ENCODE results near the gene MBOAT1.

DNA sequence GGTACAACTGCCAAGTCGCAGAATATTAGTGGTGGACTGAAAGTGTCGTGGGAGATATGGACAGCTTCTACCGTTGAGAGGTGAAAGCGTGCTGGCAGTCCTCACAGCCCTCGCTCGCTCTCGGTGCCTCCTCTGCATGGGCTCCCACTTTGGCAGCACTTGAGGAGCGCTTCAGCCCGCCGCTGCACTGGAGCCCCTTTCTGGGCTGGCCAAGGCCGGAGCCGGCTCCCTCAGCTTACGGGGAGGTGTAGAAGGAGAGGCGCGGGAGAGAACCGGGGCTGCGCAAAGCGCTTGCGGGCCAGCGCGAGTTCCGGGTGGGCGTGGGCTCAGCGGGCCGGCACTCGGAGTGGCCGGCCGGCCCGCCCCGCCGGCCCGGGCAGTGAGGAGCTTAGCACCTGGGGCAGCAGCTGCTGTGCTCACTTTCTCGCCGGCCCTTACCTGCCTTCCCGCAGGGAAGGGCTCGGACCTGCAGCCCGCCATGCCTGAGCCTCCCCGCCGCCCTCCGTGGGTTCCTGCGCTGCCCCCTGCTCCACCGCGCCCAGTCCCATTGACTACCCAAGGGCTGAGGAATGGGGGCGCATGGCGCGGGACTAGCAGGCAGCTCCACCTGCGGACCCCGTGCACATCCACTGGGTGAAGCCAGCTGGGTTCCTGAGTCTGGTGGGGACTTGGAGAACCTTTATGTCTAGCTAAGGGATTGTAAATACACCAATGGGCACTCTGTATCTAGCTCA is 47.2 kb upstream of the MBOAT1 start:
- no peak for TF ChIP-seq ZNF292 (tag by site-specific recombination; IDR thresholded peaks at IDR 0.05; ENCODE audit: borderline replicate concordance, low read depth)
- no peak for TF ChIP-seq ZFP37 (tag by site-specific recombination; IDR thresholded peaks at IDR 0.05)
- no peak for TF ChIP-seq HOXD13 (CRISPR knock-in tag; IDR thresholded peaks at IDR 0.05; ENCODE audit: borderline replicate concordance)
- no peak for TF ChIP-seq ZNF274 (IDR thresholded peaks at IDR 0.05; ENCODE audit: low read length)
- no peak for TF ChIP-seq ZNF274 (tag by site-specific recombination; IDR thresholded peaks at IDR 0.05; ENCODE audit: borderline replicate concordance)
- no peak for TF ChIP-seq KLF1 (tag by site-specific recombination; IDR thresholded peaks at IDR 0.05)

Measured in HEK293 (cell line).